Measurements from ENCODE around the gene PRDX6. TPM values are rescaled to one million over a fixed set of nuclear protein-coding genes. Genes with fewer than 3 reads are reported as not detected.

The PRDX6 gene
- total RNA-seq, 4 donors from 2014 or later = 332 to 411 (median 384) TPM

DNA sequence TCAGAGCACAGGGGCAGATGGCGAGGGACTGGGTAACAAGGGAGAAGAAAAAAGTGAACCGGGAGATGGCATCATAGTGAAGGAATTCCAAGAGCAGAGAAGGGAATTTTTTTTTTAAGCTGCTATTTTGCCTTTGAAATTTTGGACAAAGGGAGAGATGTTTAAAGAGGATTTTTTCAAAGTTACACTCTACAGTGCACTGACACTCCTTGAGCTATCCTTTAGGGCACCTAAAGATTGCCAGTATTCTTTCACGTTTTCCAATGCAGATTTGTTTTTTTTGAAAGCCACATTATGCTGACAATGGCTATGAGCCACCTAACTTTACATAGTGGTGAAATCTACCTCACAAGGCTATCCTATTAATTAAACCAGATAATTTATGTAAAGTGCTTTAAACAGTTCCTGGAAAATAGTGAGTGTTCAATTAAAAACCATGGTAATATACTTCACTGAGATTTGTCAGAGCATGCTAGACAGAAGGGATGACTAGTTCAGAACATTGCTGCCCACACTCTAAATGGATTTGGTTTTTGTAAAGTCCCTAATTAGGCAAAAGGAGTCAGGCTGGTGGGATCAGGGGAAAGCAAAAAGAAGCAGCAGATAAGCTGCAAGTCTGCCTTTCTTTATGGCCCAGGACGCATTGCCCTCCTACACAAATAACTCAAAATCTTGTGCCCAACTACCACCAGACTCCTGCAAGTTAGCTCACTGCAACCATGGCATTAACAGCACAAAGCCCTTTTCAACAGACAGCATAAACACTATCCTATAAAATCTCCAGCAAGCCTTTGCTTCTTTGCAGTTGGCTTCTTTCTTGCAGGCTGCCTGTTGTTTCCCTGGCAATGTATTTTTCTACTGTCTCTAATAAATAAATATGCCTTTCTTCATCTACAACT is 53.9 kb downstream of the PRDX6 start:
- Histone ChIP-seq H3K9me3 (no peaks in the 10 kb centered on the region), H3K36me3 (no peaks in the 10 kb centered on the region), H3K4me1 (peaks cover 0 to 15% (median 0%) of the 10 kb centered on the region in 3 donors), H3K4me3 (no peak overlapping the region), H3K27ac (no peak overlapping the region), H3K27me3 (no peaks in the 10 kb centered on the region)
- TF ChIP-seq POLR2AphosphoS5 (IDR thresholded peaks at IDR 0.05) (no peak), POLR2A (IDR thresholded peaks at IDR 0.05) (no peak), EP300 (IDR thresholded peaks at IDR 0.05) (no peak)
- TF ChIP-seq, protein P1, sequence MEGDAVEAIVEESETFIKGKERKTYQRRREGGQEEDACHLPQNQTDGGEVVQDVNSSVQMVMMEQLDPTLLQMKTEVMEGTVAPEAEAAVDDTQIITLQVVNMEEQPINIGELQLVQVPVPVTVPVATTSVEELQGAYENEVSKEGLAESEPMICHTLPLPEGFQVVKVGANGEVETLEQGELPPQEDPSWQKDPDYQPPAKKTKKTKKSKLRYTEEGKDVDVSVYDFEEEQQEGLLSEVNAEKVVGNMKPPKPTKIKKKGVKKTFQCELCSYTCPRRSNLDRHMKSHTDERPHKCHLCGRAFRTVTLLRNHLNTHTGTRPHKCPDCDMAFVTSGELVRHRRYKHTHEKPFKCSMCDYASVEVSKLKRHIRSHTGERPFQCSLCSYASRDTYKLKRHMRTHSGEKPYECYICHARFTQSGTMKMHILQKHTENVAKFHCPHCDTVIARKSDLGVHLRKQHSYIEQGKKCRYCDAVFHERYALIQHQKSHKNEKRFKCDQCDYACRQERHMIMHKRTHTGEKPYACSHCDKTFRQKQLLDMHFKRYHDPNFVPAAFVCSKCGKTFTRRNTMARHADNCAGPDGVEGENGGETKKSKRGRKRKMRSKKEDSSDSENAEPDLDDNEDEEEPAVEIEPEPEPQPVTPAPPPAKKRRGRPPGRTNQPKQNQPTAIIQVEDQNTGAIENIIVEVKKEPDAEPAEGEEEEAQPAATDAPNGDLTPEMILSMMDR (IDR thresholded peaks at IDR 0.05) = no peak
- ATAC-seq = no peak
- 54 to 64% methylated on average over 4 of the region's 4 CpGs for WGBS, 2 donors (ENCODE audit: low coverage in 1 of 2)

DNA sequence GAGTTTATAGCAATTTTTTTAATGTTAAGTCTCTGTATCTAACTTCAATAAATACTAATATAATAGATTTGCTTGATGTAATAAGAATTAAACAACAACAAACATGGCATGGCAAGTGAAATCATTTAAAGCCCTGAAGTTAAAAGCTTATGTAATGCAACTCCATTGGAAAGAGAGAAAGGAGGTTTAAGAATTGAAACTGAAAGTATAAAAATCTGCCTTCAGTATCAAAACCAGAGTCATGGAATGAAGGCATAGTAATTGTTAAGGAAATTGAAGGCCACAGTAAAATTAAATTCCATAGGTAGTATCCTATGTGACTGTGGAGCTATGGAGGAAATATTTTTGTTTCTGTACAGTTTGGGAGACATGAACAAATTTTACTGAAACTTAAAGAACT is 55.1 kb downstream of the PRDX6 start:
- Histone ChIP-seq H3K4me3 (no peak overlapping the region), H3K27me3 (no peaks in the 10 kb centered on the region), H3K9me3 (no peaks in the 10 kb centered on the region), H3K27ac (no peak overlapping the region), H3K36me3 (no peaks in the 10 kb centered on the region), H3K4me1 (peaks cover 0 to 15% (median 0%) of the 10 kb centered on the region in 3 donors)
- no peak for ATAC-seq
- no peak for TF ChIP-seq POLR2AphosphoS5 (IDR thresholded peaks at IDR 0.05)
- TF ChIP-seq EP300 (IDR thresholded peaks at IDR 0.05) = no peak
- TF ChIP-seq POLR2A (IDR thresholded peaks at IDR 0.05) = no peak
- TF ChIP-seq, protein P1 (IDR thresholded peaks at IDR 0.05) = no peak

DNA sequence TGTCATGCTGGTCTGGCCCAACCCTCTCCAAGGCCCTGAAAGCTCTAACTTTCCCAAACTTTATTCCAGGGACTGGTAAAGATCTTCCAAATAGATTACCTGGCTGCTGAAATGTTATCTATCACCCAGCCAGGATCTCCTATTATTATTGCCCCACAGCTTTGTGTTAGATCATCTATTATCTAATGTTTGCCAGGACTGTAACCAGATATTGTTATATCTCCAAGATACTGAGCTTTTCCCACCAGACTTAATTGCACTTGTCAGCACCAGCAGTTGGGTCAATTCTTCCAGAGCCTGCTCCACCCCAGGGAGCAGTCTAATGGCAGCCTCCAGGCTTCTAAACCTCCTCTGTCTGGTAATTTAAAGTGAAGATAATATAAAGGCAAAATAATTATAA is 59.1 kb downstream of the PRDX6 start:
- Histone ChIP-seq H3K36me3 (no peaks in the 10 kb centered on the region), H3K9me3 (no peaks in the 10 kb centered on the region), H3K27ac (no peak overlapping the region), H3K27me3 (no peaks in the 10 kb centered on the region), H3K4me1 (peaks cover 0 to 9% (median 0%) of the 10 kb centered on the region in 3 donors), H3K4me3 (no peak overlapping the region)
- no peak for ATAC-seq
- TF ChIP-seq POLR2AphosphoS5 (IDR thresholded peaks at IDR 0.05) (no peak), EP300 (IDR thresholded peaks at IDR 0.05) (no peak), POLR2A (IDR thresholded peaks at IDR 0.05) (no peak)
- TF ChIP-seq, protein P1 (IDR thresholded peaks at IDR 0.05) = no peak

Other genes with a start within 250 kb of the PRDX6 start
- gene SLC9C2, start 125.7 kb downstream of the PRDX6 start, total RNA-seq = not detected
- not detected for gene TEX50, start 158.0 kb downstream of the PRDX6 start, total RNA-seq
- gene ANKRD45, start 192.5 kb downstream of the PRDX6 start, total RNA-seq = 1 to 10 TPM in 2 of 4 donors, under 1 TPM in 1, not detected in 1; 0.81 to 4.7 (median 1.0) TPM
- gene KLHL20, start 237.6 kb downstream of the PRDX6 start, total RNA-seq = 10 to 100 TPM; 22.0 to 49.7 (median 36.6) TPM